ENCODE results near the gene C20orf144.

The C20orf144 gene

DNA sequence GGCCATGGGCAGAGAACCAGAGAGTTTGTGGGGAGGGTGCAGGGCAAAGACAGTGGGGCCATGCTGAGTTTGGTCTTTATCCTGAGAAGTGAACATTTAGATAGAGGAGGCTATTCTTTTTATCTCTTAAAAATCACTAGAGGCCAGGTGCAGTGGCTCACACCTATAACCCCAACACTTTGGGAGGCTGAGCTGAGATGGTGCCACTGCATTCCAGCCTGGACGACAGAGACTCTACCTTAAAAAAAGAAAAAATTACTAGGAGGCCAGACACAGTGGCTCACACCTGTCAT, 49.3 kb downstream of the C20orf144 start:
- TF ChIP-seq EZH2phosphoT487 (IDR thresholded peaks at IDR 0.05; ENCODE audit: low read length) = no peak
- TF ChIP-seq EZH2 (optimal IDR thresholded peaks at IDR 0.05; ENCODE audit: low read depth, low read length) = no peak
- TF ChIP-seq CTCF (IDR thresholded peaks at IDR 0.05; ENCODE audit: low read length) = no peak
- Histone ChIP-seq H3K27ac (ENCODE audit: low read length) (no peak overlapping the region), H3K9me2 (replicated peaks; ENCODE audit: insufficient read depth, low read length) (no peaks in the 10 kb centered on the region), H3K27me3 (replicated peaks; ENCODE audit: insufficient read depth, low read length) (no peaks in the 10 kb centered on the region), H3K79me2 (ENCODE audit: low read length) (no peaks in the 10 kb centered on the region), H3K4me1 (ENCODE audit: low read length) (no peaks in the 10 kb centered on the region), H3F3A (ENCODE audit: insufficient read depth, low read length) (no peaks in the 10 kb centered on the region), H2AFZ (ENCODE audit: low read length) (no peak overlapping the region), H3K9me3 (replicated peaks; ENCODE audit: insufficient read depth, low read length) (no peaks in the 10 kb centered on the region), H3K4me2 (ENCODE audit: low read depth, low read length) (no peak overlapping the region), H4K20me1 (ENCODE audit: insufficient read depth, low read length) (no peaks in the 10 kb centered on the region), H3K36me3 (replicated peaks; ENCODE audit: insufficient read depth, low read length) (no peaks in the 10 kb centered on the region), H3K4me3 (ENCODE audit: low read length) (no peak overlapping the region), H3K9ac (ENCODE audit: low read length) (no peak overlapping the region)
- no peak for DNase-seq
